GM11168 (cell line): ENCODE data around the gene FGD4.

Experiments
- in situ Hi-C: fragments of 300-500 bp; cut with MboI; formaldehyde crosslinking; loops from one replicate; pipeline ENCODE4 v1.12.0; 2022; ENCODE audit warnings: low sequenced_read_pairs; ENCODE audit not compliant: unreplicated experiment

Gene FGD4

GRCh38 chr12:32589165-32589865, 190.0 kb downstream of the FGD4 start:
- in situ Hi-C loops = no loop called here

DNA sequence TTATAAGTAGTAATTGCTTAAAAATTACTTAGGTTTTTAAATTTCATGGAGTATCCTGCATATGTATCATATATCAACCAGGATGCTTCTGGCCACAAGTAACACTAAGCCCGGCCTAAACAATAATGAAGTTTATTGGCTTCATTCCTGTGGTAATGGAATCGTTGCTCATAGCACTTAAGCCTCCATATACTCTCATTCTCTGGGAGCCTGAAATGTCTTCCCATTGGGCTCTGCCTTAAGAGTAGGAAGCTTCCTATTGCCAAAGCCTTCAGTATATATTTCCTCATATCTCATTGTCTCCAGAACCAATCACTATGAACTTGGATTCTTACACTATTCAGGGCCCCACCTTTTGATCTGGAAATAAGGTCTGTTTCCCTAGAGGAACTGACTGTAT, 195.9 kb downstream of the FGD4 start:
- in situ Hi-C loops = no loop called here

GRCh38 chr12:32596030-32596429, 196.7 kb downstream of the FGD4 start:
- in situ Hi-C loops = no loop called here

DNA sequence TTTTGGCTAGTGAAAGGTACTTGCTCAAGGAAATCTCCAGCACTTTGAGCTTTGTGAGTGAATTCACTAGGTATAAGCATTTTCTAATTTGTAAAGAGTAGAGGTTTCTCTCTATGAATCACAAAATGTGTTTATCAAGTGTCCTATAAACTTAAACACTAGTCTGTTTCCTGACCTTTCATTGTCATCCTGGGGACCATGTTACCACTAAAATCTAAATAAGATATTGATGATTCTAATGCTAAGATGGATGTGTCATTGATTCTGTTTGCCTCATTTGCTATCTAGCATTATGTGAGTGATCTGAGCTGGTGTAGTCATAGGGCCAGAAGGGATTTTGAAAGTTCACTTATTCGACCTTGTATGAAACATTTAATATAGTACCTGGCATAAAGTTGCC, 199.3 kb downstream of the FGD4 start:
- in situ Hi-C loops = no loop called here

DNA sequence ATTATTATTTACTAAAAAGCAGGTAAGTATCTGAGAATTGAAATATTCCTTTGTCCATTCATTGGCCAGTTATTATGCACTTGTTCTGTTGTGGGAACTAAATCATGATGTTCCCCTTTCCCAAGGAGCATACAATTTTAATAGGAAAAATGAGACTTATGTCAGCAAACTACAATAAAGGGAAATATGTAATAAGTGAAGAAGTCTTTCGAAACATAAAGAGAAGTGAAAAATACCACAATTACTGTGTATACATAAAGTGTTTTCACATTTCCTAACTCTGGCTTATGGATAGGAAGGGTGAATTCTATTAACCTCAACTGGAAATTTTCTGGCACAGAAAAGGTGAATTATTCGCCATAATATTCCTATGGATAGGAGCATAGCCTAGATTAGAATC, 201.3 kb downstream of the FGD4 start:
- in situ Hi-C loops = no loop called here

DNA sequence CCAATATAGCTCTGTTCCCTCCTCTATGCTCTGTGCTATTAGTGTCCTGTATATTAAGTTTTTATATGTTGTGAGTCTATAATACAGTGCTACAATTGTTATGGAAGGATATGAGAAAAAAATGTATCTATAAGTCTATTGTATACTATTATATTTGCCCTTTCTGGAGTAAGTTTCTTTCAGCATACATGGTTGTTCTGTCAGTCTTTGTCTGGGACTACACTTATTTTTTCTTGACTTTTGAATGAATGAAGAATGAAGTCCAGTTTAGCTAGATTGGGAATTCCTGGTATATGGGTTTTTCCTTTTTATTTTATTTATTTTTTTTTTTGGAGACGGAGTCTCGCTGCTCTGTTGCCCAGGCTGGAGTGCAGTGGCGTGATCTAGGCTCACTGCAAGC, 203.7 kb downstream of the FGD4 start:
- in situ Hi-C loops = no loop called here

DNA sequence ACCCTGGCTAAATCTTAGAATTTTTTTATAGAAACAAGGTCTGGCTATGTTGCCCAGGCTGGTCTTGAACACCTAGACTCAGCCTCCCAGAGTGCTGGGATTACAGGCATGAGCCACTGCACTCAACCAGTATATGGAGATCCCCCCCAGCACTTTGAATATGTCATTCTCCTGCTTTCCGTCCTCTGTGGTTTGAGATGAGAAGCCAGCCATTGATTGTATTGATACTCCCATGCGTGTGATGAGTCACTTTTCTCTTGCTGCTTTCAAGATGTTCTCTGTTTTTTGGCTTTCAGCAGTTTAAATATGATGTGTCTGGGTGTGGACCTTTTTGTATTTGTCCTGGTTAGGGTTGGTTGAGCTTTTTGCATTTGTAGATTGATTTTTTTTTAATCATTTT, 204.5 kb downstream of the FGD4 start:
- in situ Hi-C loops = no loop called here

DNA sequence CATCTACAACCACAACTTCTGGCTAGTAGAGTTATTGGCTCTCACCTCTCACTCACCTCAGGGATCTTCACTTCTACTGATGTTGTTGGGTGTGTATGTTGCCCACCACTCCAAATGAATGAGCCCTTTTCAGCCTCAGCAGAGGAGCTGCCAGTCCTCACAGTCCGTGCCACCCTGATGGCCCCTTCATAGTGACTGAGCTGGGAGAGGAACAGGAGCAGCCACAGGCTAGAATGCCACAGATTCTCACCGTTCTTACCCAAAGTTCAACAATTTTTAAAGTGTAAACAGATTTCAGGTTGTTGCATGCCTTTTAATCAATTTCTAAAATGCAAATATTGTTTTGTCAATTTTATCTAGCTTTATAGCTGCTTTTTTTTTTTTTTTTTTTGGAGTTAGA, 205.2 kb downstream of the FGD4 start:
- in situ Hi-C loops = no loop called here

- in situ Hi-C loops = no loop called here
These were observed 206.2 kb downstream of the FGD4 start for GRCh38 chr12:32605326-32606095.

GRCh38 chr12:32606443-32606842, 207.1 kb downstream of the FGD4 start:
- in situ Hi-C loops = no loop called here

DNA sequence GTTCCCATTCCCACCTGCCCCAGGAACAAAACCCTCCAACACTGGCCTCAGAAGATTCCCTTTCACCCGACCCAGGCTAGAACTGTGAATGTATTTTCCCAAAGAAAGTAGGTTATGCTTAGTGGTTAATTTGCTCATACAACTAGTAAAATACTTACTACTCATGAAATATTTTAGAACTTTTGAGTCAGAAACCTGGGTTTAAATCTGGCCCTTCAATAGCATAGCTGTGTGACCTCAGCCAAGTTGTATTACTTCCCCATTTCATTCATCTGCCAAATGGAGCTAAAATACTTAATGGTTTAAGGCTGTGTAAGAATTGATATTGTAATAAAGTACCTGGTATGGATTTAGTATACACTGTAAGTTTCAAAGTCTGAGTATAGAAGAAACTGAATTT, 210.6 kb downstream of the FGD4 start:
- in situ Hi-C loops = no loop called here

- in situ Hi-C loops = no loop called here
These were observed 212.6 kb downstream of the FGD4 start for GRCh38 chr12:32611986-32612385.

GRCh38 chr12:32612658-32613614, 213.6 kb downstream of the FGD4 start:
- in situ Hi-C loops = no loop called here

- in situ Hi-C loops = no loop called here
These were observed 216.1 kb downstream of the FGD4 start for GRCh38 chr12:32615441-32615840.

- in situ Hi-C loops = no loop called here
These were observed 218.2 kb downstream of the FGD4 start for GRCh38 chr12:32617534-32617933.

- in situ Hi-C loops = no loop called here
These were observed 218.8 kb downstream of the FGD4 start for GRCh38 chr12:32618115-32618514.

- in situ Hi-C loops = no loop called here
These were observed 228.6 kb downstream of the FGD4 start for GRCh38 chr12:32627976-32628375.

DNA sequence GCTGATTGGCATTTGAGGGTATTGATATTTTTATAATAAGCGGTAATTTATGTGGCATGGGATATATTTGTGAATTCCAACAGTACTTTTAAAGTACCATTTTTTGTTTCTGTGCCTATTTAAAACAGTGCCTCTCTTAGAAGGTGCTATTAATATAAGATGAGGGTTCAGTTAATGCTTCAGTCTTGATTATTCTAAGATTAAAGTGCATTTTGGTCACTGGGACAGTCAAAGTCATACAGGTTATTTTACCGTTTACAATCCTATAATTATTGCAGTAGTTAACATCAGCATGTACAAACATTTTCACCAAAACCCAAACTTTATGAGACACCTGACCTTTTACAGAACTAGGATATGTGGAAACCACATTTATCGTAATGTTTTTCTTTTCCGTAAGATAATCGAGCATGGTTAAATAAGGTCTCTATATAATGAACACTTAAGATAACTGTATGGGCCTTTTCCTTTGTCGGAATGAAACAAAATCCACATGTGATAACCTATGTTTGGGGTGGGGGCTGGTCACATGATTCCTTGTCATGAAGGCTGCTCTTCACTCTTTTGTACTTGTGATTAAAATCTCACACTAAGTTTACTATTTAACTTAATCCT, 242.0 kb downstream of the FGD4 start:
- in situ Hi-C loops = no loop called here

- in situ Hi-C loops = no loop called here
These were observed 245.1 kb downstream of the FGD4 start for GRCh38 chr12:32644431-32644830.

- in situ Hi-C loops = no loop called here
These were observed 247.9 kb downstream of the FGD4 start for GRCh38 chr12:32647275-32647674.
